Thyroid gland (tissue), 4 donors: Measurements from ENCODE around the gene KCNAB2.

Source experiments
- POLR2A ChIP-seq, 2 donors: fragments of 450-650 bp; IDR thresholded peaks; one replicate each; pipeline ENCODE4 v1.6.1; 2017; ENCODE audit warnings: antibody characterized with exemption in 2 of 2, mild to moderate bottlenecking in 2 of 2, moderate library complexity in 1 of 2
- TF ChIP-seq, protein P1 (sequence below), 6 experiments: fragments of 200-600 bp in 3 of 6; fragments of 450-650 bp in 3 of 6; sonication (generic) in 3 of 6; IDR thresholded peaks; one replicate each; pipeline ENCODE4 v1.5.1; 2016 to 2019; ENCODE audit warnings: antibody characterized with exemption in 6 of 6, mild to moderate bottlenecking in 2 of 6, inconsistent platforms in 1 of 6, moderate library complexity in 1 of 6

DNA sequence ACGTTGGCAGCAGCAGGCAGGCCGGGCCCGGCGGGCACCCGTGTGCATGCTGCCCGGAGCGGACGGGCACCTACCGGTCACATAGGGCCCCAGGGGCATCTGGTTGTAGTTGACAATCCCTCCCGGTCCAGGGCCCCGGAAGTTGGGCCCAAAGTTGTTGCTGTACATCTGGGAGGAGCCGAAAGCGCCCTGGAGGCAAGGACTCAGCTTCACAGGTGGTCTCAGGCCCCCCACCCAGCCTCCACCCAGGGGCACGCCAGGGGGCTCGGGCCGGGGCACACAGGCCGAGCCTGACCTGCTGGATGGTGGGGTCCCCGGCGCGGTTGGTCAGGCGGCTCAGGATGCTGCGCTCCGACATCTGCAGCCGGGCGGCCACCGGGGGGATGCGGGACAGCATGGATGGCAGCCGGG is 60.6 kb downstream of the KCNAB2 start:
- TF ChIP-seq, protein P1, sequence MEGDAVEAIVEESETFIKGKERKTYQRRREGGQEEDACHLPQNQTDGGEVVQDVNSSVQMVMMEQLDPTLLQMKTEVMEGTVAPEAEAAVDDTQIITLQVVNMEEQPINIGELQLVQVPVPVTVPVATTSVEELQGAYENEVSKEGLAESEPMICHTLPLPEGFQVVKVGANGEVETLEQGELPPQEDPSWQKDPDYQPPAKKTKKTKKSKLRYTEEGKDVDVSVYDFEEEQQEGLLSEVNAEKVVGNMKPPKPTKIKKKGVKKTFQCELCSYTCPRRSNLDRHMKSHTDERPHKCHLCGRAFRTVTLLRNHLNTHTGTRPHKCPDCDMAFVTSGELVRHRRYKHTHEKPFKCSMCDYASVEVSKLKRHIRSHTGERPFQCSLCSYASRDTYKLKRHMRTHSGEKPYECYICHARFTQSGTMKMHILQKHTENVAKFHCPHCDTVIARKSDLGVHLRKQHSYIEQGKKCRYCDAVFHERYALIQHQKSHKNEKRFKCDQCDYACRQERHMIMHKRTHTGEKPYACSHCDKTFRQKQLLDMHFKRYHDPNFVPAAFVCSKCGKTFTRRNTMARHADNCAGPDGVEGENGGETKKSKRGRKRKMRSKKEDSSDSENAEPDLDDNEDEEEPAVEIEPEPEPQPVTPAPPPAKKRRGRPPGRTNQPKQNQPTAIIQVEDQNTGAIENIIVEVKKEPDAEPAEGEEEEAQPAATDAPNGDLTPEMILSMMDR (IDR thresholded peaks at IDR 0.05), result no peak
- TF ChIP-seq POLR2A (IDR thresholded peaks at IDR 0.05), result no peak
